HUDEP-2 (cell line): ENCODE measurements around the gene ANTXR1.

ENCODE experiments used
- DNase-seq, 76 experiments: peaks; one replicate each; lab custom pipeline; 2025; ENCODE audit not compliant: unreplicated experiment in 76 of 76; lab: John Stamatoyannopoulos, UW

The ANTXR1 gene

DNA sequence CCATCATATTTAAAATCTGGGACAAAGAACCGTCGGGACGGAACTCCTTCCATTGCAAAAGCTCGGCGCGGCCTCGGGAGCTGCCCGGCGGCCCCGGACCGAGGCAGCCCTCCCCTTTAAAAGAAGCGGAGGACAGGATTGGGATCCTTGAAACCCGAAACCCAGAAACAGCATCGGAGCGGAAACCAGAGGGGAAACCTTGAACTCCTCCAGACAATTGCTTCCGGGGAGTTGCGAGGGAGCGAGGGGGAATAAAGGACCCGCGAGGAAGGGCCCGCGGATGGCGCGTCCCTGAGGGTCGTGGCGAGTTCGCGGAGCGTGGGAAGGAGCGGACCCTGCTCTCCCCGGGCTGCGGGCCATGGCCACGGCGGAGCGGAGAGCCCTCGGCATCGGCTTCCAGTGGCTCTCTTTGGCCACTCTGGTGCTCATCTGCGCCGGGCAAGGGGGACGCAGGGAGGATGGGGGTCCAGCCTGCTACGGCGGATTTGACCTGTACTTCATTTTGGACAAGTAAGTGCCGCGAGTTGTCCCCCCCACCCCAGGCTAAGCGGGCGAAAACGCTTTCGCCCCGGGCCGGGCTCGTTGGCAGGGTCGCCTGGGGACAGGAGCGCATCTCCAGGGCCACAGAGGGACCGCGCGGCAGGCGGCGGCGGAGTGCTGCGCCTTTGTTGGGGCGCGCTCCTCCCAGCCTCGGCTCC lies at the start of gene ANTXR1:
TSS of gene ANTXR1 (plus strand) at position 38 of the 698 bp plus-strand sequence. CDS start at position 359, 321 bp downstream.
- no peak for DNase-seq

DNA sequence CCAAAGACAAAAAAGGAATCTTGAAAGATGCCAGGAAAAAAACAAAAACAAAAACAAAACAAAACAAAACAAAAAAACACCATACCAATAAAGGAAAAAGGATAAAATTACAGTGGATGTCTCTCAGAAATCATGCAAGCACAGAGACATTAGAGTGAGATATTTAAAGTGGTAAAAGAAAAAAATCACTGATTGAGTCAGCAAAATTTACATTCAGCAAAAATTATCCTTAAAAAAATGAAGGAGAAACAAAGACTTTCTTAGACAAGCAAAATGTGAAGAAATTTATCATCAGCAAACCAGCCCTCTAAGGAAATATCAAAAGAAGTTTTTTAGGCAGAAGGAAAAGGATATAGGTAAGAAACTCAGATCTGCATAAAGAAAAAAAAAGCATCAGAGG lies 48.7 kb upstream of the ANTXR1 start:
- no peak for DNase-seq

DNA sequence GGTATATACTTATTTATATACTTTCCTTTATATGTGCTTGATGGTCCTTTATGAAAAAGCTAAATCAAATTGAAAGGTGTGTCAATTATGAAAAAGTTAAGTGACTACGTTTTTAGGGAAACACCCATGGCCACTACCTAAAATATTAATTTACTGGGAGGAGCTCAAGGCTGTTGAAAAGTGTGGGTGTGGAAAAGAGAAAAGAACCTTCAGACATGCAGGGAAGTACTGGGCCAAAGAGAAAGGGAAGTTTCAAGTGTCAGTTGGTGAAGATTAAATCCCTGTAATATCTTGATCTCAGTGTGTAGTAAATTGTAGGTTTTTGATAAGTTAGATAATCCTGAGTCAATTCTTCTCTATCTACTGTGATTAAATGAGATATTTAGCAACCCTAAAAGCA lies 44.8 kb upstream of the ANTXR1 start:
- no peak for DNase-seq

DNA sequence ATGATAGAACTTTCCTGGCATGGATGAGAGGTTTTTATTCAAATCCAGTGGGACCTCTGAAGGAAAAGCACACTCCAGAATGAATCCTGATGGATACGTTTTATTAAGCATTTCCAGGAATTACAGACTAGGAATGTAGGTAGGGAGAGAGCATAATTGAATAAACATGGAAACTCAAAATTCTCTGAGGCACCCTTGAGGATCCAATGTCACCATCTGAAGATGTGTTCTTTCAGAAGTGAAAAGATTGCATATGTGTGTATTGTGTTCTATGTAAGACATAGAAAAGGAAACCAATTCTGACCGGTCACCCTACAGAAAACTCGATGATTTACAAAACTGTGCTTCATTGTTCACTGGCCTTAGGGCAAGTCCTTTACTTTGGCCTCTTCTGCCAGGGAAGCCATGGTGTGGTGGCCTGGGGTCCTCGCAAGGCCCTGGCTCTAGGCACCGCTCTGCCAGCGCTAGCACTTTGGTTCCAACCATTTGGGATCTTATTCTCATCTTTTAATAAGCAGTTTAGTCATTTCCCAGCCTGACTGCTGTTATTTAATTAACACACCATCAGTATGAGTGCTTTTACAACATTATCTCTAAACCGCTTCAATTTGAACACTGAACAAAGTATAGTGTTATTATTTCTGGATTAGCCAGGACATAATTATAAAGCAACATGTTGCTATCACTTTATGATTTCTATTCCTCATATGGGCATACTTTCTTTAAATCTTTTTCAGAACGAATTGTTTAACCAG lies 43.1 kb upstream of the ANTXR1 start:
- no peak for DNase-seq

DNA sequence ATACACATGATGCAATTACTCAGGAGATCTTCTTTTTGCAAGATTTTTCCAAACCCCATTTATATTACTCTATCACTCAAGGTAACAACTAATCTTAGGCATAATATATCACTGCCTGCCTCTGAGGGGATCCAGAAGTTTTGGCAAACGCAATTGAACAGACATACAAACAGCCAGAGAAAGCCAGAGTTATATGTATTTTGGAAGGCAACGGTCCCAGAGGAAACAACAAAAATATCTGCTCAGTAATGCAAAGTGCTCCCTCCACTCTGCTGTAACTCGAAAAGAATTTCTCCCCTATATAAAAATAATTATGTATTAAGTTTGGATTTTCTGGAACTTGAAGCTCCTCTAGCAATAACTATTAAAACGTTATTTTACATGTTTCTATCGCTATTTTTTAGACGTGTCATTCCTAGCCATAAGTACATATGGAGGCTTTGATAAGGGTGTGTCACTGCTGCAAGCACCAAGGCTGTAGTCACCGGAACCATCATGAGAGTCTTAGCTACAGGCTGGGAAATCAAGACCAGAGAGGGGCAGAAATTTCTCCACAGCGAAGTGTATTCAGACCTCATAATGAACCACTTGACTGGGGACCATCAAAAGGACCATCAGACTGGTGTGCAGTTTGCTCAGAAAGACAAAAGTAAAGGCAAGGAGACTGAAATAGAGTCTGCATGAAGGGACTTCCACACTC lies 42.3 kb upstream of the ANTXR1 start:
- DNase-seq, result peak in 1 of 76 experiments; percentile 18

DNA sequence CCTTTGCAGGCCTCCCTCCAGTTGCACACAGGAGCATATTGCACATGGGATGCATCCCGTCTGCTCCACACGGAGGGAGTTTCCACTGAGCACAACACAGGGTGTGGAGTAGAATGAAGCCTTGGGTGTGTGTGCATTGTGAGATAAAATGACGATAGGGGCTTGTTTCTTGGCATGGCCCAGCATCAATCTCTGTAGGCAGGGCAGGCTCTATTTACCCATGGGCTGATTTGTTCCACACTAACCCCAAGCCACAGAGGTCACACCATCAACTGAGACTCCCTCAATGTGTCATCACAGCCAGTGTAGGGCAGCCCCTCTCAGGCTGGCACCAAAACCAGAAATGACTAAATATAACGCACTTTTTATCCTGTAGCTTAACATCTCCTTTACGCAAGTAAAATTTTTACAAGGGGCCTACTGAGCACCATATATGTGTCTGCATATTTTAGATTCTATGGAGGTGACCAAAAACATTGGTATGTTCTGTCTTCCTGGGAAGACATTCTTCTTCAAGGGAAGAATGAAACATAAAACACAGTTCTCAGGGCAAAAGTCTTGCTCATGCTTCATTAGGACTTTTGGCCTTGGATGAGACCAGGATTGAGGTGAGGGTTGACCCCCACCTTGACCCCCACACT lies 41.3 kb upstream of the ANTXR1 start:
- DNase-seq, result peak in 7 of 76 experiments; percentile 3 to 22 (median 12)

DNA sequence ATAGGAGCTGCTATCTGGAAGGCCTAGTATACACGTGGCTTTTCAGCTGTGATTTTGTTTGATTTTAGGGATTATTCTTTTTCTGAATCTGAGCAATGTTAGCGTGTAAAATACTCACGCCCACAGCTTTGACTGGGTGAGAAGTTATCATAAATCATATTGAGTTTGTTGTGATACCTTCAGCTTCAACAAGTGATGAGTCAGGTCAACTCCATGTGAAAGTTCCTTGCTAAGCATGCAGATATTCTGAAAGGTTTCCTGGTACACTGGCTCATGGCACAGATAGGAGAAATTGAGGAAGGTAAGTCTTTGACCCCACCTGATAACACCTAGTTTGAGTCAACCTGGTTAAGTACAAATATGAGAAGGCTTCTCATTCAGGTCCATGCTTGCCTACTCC lies 38.7 kb upstream of the ANTXR1 start, which contains the start of gene GKN1:
TSS of gene GKN1 (plus strand) at position 386 of the 400 bp plus-strand sequence. CDS start 42 bp downstream, outside the sequence.
- DNase-seq, result no peak

DNA sequence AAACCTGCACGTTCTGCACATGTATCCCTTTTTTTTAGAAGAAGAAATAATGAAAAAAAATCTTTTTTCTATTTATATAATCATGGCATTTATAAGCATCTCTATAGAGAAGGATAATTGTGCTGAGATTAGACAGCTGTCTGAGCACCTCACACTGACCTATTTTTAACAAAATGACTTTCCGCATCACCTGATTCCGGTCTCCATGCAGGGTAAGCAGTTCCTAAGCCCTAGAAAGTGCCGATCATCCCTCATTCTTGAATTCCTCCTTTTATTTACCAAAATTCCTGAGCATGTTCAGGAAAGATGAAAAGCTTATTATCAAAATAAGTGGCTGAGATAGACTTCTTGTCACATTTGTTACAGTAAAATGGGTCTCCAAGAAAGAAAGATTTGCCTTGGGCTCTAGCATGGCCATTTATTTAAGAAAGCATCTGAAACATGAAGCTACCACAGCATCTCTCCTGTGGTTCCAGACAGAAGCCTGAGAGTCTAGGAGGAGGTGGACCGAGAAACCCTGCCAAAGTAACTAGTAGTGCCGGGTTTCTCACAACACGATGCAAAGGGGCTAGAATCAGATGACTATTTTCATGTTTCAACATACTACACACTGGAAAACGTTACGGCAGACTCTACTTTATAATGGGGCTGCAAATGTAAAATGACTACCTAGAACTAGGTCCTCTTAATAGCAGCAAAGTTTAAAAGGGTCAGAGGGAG lies 37.9 kb upstream of the ANTXR1 start:
- DNase-seq, result no peak

DNA sequence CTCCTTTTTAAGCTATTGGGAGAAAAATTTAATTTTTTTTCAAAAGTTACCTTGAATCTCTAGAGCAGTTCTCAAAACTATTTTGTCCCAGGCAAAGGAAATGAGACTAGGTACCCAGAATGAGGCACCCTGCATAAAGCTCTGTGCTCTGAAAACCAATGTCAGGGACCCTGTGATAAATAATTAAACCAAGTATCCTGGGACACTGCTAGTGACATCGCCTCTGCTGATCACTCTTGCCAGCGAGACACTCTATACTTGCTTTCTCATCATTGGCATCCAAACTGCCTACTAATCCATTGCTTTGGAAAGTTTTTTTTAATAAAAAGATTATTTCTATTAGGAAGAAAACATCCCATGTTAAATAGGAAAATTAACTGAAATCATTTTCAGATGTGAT lies 37.1 kb upstream of the ANTXR1 start:
- no peak for DNase-seq

DNA sequence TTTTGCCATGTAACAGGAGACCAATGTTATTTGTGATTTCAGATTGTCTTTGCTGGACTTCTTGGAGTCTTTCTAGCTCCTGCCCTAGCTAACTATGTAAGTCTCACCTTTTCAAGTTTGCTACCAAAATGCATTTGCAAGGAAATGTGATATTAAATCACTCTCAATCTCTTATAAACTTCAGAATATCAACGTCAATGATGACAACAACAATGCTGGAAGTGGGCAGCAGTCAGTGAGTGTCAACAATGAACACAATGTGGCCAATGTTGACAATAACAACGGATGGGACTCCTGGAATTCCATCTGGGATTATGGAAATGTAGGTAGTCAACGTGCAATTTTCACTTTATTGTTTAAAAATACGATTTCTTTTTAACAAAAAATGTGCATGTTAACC lies 35.5 kb upstream of the ANTXR1 start:
- DNase-seq, result no peak

DNA sequence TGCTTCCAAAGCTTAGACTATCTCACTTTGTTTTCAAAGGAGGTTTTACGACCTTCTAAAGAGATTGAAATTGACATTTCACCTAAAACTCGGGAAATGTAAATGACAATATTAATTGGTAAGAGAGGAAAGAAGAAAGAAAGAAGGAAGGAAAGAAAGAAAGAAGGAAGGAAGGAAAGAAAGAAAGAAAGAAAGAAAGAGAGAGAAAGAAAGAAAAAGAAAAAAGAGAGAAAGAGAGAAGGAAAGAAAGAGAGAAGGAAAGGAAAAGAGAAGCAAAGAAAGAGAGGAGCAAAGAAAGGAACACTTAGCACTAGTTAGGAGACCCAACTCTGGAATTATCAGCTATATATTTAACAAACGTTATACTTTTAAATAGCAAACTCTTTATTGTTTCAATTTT lies 34.9 kb upstream of the ANTXR1 start:
- no peak for DNase-seq

DNA sequence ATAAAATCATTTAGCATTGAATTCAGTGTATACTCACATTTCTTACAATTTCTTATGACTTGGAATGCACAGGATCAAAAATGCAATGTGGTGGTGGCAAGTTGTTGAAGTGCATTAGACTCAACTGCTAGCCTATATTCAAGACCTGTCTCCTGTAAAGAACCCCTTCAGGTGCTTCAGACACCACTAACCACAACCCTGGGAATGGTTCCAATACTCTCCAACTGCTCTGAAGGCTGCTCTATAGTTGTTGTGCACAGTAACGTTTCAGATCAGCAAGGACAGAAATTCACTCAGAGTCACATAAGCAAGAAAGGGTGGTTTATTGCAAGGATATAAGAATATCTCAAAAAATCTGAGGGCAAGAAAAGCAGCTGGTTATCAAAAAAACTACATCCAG lies 32.0 kb upstream of the ANTXR1 start:
- DNase-seq, result no peak

DNA sequence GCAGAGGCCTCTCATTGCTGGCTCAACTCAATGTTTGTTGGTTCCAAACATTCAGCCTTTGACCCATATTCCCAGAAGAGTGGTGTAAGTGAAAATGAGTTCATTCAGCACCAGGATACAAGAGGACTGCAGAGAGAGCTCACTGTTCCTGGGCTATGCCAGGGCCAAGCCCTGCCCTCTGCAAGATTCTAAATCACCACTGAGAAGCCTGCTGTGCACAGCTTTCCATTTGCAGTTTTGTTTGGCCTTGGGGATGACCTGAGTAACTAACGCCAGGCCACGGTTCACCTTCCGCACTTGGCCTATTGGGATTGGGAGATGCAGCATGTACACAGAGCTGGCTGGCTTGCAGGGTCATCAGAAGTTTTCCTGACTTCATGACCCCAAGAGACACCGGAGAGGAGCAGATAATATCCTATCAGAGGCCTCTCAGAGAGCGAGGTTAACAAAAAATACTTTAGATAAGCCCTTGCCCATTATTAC lies 25.9 kb upstream of the ANTXR1 start:
- no peak for DNase-seq

DNA sequence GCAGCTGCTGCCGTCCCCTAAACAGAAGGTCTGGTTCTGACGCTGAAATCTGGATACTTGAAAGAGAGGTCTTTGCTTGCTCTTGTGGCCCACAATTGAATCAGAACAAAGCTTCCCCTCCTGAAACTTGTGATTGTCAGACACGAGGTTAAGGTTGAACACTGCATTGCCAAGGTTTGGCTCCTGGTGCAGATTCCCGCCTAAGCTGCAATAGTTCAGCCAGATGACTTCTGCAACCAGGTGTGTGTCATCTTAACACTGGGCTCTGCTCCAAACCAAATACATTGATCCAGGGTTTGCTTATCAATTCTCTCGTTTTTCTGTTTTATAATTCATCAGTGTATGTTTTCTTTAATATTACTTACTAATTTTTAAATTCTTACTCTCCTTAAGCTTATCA lies 23.9 kb upstream of the ANTXR1 start:
- DNase-seq, result no peak

DNA sequence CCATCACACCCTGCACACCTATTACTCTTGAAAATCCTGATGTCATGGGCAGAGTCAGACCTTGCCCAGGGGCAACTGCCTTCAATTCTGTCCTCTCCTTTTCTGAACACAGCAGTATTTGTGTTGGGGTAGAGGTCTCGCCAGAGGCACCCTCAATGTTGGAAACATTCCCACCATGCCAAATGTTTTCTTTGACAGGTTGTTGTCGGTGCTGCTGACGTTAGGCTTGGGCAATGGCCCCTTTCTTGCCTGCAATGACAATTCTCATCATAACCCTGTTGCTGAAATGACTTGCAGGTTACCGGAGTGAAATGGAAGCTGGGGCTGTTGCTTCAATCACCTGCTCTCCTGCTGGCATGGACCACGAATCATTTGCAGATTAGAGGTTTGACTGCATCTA lies 20.6 kb upstream of the ANTXR1 start:
- no peak for DNase-seq

DNA sequence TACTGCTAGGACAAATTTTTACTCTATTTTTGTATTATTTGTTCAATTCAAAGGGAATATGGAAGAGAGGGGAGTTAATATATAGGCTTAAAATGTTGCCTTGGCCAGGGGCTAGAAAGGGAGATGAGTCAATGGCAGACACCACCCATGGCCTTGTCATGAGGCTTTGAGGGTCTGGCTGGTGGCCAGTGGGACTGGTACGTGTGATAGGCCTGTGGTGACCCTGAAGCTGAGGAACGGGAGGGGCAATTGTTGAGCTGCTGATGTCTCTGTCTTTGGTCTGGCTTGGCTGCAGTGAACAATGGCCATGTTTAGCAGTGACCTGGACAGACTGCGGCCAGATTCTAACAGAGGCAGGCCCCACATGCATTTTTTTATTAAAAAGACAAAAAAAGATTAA lies 20.0 kb upstream of the ANTXR1 start:
- DNase-seq, result peak in 49 of 76 experiments; percentile 5 to 77 (median 26)

DNA sequence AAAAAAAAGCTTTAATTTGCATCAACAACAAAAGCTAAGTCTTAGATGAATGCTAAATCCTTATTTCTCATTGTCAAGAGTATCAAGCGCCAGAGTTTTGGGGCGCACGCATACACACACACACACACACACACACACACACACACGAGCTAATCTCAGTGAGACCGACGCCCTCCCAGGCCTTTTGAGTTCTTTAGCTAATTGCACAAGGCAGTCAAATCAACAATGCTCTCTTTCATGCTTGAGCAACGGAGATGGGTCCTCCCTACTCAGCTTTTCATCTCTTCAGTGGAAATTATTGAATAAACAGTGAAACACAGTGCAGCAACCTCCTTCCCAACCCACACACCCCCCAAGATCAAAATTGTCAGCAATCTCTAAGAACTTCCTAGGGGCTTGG lies 19.3 kb upstream of the ANTXR1 start:
- DNase-seq, result no peak

DNA sequence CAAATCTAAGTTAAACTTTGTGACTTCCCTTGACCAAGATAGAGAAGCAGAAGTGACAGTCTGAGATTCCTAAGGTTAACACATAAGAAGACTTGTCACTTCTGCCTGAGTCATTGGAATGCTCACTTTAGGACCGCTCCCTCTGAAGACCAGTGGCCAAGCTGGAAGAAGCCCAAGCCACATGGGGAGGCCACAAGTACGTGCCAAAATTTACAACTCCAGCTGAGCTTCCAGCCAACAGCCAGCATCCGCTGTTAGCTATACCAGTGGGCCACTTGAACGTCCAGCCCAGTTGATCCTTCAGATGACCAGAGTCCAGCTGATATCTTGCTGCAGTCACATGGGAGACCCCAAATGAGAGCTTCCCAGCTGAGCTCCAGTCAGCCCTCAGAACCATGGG lies 18.1 kb upstream of the ANTXR1 start:
- DNase-seq, result peak in 1 of 76 experiments; percentile 11

DNA sequence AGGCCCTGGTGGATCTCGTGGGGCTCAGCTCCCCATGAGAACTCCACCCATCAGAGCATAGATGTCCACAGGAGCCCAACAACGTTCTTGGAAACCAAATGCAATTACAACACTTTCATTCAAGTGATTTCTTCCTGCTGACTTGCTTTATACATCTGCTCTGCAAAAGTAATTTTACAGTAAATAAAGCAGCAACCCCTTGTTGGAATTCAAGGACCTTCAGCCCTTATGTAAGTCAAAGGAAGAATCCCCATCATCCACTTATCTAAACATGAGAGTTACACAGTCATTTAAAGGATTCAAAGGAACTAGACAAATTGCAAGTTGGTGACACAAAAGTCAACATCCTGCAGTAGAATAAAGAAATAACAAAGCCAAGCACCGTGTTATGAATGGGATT lies 17.1 kb upstream of the ANTXR1 start:
- no peak for DNase-seq

DNA sequence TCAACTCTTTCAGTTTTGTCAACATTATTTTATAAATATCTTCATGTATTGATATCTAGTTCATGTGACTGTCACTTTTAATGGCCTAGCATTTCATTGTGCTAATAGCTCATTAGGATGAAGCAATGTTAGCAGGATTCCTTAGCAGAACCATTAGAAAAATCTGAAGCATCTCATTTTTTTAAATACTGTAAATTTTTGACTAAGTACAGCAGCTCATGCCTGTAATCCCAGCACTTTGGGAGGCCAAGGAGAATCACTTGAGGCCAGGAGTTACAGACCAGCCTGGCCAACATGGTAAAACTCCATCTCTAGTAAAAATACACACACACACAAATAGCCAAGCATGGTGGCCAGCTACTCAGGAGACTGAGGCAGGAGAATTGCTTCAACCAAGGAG lies 15.6 kb upstream of the ANTXR1 start:
- DNase-seq, result no peak
